CD4-positive, alpha-beta T cell treated with Interleukin-1 beta for 1 hour (primary cell): ENCODE measurements around the gene FAM3D.
A peak's percentile ranks its signal among the peaks of the same experiment; 100 is the strongest.

Experiments
- DNase-seq, 2 donors: peaks; one replicate each; pipeline ENCODE4 v3.0.0-alpha.2; 2020 to 2022

FAM3D gene

GRCh38 chr3:58652624-58653023, 13.9 kb downstream of the FAM3D start:
- no peak for DNase-seq

- DNase-seq: no peak
Observed at GRCh38 chr3:58651276-58651675, 15.3 kb downstream of the FAM3D start.

GRCh38 chr3:58647381-58648141, 19.0 kb downstream of the FAM3D start:
- no peak for DNase-seq

DNA sequence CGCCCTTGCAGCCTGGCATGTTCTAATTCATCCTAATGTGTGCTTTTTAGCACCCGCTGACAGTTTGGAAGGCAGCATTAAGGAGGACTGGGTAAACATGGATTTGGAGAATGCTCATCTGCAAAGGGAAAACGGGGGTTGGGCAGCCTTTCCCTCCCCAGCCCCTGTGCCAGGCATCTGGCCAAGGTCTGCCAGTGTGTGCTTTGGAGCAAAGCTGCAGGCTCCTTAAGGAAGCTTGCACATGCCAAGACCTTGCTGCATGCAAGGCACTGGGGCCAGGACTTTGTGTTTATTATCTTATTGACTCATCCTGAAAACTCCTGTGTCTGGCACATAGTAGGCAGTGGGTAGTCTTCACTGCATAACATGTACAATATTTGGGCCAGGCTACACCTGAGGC, 20.1 kb downstream of the FAM3D start:
- no peak for DNase-seq

DNA sequence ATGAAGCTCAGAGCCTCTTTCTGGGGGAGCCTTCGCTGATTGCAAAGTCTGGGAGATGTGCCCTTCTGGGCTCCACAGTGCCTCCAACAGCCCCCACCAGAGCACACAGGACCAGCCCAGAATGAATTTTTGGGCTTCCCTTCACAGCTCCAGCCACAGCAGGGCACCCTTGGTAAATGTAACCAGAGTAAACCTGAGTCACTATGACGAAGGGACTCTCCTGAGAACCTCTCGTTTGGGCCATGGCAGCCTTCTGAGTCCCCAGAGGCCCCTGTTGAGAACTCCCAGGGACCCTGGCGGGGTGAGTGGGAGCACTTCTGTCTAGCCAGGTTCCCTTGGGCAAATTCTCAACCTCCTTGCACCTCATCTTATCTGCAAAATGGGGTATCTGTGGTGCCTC, 20.8 kb downstream of the FAM3D start:
- no peak for DNase-seq

- no peak for DNase-seq
Observed at GRCh38 chr3:58642846-58643245, 23.7 kb downstream of the FAM3D start.

DNA sequence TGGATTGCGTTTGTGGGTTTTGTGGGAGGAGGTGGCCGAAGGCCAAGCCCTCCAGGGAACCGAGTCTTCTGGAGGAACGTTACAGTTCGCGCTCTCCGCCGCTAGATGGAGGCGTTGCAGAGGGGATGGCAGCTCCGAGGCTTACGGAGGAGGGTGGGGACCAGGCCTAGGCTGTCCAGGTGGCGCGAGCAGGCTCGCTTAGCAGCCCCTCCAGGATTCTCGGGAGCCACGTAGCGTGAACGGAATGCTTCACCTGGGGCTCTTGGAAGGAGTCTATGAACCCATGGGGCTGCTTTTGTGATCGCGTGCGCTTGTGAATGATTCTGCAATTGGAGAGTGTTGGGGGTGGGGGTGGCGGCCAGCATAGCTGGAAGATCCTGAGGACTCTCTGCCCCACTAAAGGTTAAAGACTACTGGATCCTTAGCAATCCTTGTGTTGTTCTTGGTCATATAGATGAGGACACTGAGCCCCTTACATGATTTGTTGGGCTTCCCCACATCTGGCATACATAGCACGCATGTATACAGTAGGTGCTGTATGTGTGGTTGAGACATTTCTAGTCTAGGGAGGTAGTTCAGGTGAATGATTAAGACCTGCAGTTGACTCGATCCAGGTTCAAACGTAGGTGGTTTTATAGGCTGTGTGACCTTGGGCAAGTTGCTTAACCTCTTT, 25.7 kb downstream of the FAM3D start:
- peak; percentile 31 to 35 for DNase-seq

- DNase-seq: no peak
Observed at GRCh38 chr3:58639842-58640241, 26.7 kb downstream of the FAM3D start.

DNA sequence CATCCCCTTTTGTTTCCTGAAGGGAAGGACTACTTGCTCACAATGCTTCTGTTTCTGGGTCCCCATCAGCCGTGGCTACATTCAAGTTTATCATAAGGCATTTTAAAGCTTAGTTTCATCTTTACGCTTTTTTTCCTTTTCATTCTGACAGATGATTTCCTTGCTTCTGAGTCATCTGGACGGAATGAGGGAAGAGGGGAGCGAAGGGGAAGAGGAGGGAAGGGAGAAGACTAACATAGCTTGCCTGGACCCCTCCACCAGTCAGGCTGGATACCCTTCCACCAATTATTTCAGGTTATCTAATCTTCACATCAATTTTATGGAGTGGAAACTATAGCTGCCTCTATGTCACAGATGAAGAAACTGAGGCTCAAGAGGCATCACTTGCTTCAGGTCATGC, 27.6 kb downstream of the FAM3D start:
- DNase-seq: no peak

DNA sequence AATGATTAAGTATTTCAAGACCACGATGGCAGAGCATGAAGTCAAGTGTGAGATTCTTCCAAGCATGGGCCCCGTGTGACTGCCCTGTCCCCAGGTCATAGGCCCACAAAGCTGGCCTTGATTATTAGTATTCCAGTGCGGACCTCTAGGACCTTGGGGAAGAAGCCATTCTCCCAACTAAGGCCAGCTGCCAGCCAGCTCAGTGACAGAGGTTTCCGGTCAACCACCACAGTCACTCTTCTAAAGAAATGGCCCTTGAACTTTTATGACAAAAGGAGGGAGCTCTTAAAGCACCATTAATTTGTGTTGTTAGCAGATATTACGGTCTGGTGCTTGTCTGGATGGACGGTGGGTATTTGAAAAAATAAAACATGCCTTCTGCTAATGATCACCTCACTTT, 28.0 kb downstream of the FAM3D start:
- no peak for DNase-seq

DNA sequence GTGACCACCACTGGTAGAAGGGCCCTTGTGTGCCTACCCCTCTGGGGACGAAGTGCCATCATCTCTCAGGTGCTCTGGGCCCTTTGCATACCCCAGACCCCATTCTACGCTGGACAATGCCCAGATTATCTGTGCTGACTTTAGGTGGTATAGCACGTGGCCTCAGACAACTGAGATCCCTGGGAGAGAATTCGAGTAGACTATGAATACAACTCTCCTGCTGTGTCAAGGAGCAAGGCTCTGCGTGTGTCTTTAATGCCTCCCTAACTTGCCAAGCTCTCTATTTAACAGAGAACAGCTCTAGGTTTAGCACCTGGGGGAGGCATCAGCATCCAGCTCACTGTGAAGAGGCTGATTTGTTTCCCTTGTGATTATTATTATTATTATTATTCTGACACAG, 29.1 kb downstream of the FAM3D start:
- no peak for DNase-seq

GRCh38 chr3:58635371-58636285, 30.9 kb downstream of the FAM3D start:
- DNase-seq: no peak

GRCh38 chr3:58633157-58633865, 33.3 kb downstream of the FAM3D start:
- DNase-seq: no peak

DNA sequence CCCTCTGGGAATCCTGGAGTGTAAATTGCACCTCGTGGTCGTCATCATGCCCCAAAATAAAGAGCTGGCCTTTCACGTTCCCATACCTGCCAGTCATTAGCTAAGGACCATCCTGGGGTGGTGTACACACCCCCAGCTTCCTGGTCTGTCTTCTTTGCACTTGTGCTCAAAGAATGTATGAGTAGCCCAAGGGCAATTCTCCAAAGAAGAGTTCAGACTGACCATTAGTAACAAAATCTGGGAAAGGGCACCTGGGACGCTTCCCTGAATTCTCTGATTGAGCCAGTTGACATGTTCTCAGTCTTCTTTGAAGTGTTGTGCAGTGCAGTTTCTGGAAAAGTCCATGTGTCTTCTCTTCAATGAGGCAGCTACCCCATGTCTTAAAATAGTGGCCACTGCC, 34.8 kb downstream of the FAM3D start:
- no peak for DNase-seq

DNA sequence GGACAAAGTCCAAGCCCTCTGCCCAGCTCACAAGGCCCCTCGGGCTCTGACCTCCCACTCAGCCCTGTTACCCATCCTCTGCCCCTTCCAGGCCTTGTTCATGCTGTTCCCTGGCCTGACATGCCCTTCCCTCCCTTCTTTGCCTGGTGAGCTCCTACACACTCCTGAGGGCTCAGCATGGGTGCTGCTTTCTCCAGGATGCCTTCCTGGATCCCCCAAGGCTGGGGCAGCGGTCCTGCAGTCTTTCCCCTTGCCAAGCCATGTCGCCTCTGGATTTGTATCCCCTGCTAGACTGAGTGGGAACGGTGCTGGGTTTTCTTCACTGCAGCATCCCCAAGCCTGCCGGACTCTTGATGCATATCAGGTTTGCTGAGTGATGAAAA, 35.9 kb downstream of the FAM3D start:
- DNase-seq: no peak

DNA sequence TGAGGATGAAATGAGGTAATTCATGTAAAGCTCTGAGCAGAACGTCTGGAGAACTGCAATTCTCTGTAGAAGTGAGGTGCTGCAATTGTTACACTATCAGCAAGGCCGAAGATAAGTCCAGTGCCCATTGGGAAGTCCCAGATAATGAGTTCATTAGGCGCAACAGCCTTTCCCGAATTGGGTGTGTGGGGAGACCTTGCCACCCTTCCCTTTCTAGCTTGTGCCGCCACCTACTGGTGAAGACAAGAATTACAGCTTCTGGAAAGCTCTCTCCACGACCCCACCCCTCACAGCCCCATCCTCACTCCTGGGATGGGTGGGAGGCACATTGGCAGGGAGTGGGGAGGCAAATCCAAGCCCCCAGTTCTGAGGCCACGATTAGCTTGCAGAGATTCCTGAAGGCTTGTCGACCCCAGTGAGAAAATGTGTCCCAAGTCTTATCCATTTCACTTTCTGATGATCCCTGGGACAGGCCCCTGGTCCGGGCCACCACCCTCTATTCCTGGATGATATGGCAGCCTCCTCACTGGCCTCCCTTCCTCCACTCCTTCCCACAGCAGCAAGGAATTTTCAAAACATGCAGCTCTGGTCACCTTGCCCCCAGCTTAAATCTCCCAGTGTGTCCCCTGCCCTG, 36.4 kb downstream of the FAM3D start:
- DNase-seq: peak; percentile 39 to 57

DNA sequence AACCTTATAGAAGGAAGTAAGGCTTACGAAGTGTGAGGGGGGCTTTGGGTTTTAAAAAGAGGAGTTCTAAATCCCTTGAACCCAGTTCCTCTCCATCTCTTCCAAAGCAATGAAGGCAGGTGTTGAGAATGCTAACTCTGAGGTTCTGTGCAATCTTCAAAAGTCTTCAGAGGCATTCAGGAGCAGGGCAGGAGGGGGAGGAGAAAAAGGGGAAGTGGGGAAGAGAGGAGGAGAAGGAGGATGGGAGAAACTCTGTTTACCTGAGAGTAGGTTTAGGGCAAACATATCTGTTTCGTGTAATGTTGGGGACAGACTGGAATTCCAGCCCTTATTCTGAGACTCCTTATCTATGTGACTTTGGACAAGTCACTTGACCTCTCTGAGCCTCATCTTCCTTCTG, 36.9 kb downstream of the FAM3D start:
- no peak for DNase-seq

- no peak for DNase-seq
Observed at GRCh38 chr3:58628823-58629562, 37.6 kb downstream of the FAM3D start.

DNA sequence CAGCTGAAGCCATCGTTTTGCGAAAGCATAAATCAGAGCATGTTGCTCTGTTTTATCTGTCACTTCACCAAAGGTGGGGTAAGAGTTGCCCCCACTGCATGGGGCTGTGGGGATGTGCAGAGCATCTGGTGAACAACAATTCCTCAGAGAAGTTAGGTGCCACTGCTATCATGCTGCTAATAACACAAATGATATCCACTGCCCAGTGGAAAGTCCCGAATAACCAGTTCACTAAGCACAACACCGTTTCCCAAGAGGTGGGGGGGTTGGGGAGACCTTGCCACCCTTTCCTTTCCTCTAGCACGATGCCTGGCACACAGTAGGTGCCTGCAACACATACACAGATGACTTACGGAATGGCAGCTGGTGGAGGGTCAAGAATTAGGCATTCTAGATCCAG, 38.6 kb downstream of the FAM3D start:
- DNase-seq: no peak

- DNase-seq: no peak
Observed at GRCh38 chr3:58627570-58627885, 39.0 kb downstream of the FAM3D start.

- DNase-seq: no peak
Observed at GRCh38 chr3:58626841-58627569, 39.6 kb downstream of the FAM3D start.
